Measurements from ENCODE around the gene SSB. TPM values are rescaled to one million over a fixed set of nuclear protein-coding genes. Genes with fewer than 3 reads are reported as not detected.

Gene SSB
- total and polyA plus RNA-seq, 4 donors, result 29.9 to 61.4 (median 42.2) TPM

GRCh38 chr2:169767243-169767888 lies 31.3 kb upstream of the SSB start:
- Histone ChIP-seq H3K9ac (ENCODE audit: low read depth in 1 of 2, low read length in 2 of 2) (no peak overlapping the region), H3K4me3 (ENCODE audit: low read depth in 1 of 3, low read length in 3 of 3) (no peak overlapping the region), H3K9me3 (ENCODE audit: control insufficient read depth in 4 of 4, low read length in 3 of 4) (no peaks in the 10 kb centered on the region), H3K27ac (ENCODE audit: low read depth in 1 of 2, low read length in 2 of 2) (no peak overlapping the region), H3K4me1 (ENCODE audit: control insufficient read depth in 4 of 4, insufficient read depth in 4 of 4, low read length in 3 of 4) (peaks cover 3 to 13% (median 8%) of the 10 kb centered on the region in 4 donors), H3K27me3 (ENCODE audit: control insufficient read depth in 4 of 4, insufficient read depth in 4 of 4, low read length in 3 of 4) (no peaks in the 10 kb centered on the region), H3K36me3 (ENCODE audit: control insufficient read depth in 4 of 4, insufficient read depth in 3 of 4, low read depth in 1 of 4, low read length in 3 of 4) (no peaks in the 10 kb centered on the region)
- DNase-seq (ENCODE audit: low spot score), result peak; percentile 65
- 17% methylated on average over 12 of the region's 12 CpGs for WGBS
- TF ChIP-seq CTCF (IDR thresholded peaks at IDR 0.05; ENCODE audit: low read depth, low read length, missing input control) (peak; percentile 69), FOXA2 (IDR thresholded peaks at IDR 0.05) (no peak), YY1 (IDR thresholded peaks at IDR 0.05) (no peak), HNF4G (IDR thresholded peaks at IDR 0.05) (no peak), RAD21 (IDR thresholded peaks at IDR 0.05) (peak; percentile 88 to 93), SP1 (IDR thresholded peaks at IDR 0.05) (no peak), NR2F2 (IDR thresholded peaks at IDR 0.05) (no peak)

GRCh38 chr2:169768262-169768995 lies 30.2 kb upstream of the SSB start:
- WGBS, result 15% methylated on average over 72 of the region's 72 CpGs
- Histone ChIP-seq H3K27me3 (ENCODE audit: control insufficient read depth in 4 of 4, insufficient read depth in 4 of 4, low read length in 3 of 4) (no peaks in the 10 kb centered on the region), H3K9me3 (ENCODE audit: control insufficient read depth in 4 of 4, low read length in 3 of 4) (no peaks in the 10 kb centered on the region), H3K27ac (ENCODE audit: low read depth in 1 of 2, low read length in 2 of 2) (no peak overlapping the region), H3K4me3 (ENCODE audit: low read depth in 1 of 3, low read length in 3 of 3) (peak overlapping the region; percentile 38 to 69 (median 58)), H3K4me1 (ENCODE audit: control insufficient read depth in 4 of 4, insufficient read depth in 4 of 4, low read length in 3 of 4) (peaks cover 4 to 13% (median 7%) of the 10 kb centered on the region in 4 donors), H3K9ac (ENCODE audit: low read depth in 1 of 2, low read length in 2 of 2) (no peak overlapping the region), H3K36me3 (ENCODE audit: control insufficient read depth in 4 of 4, insufficient read depth in 3 of 4, low read depth in 1 of 4, low read length in 3 of 4) (no peaks in the 10 kb centered on the region)
- TF ChIP-seq RAD21 (IDR thresholded peaks at IDR 0.05), result peak in 1 of 2 donors; percentile 15
- TF ChIP-seq REST (IDR thresholded peaks at IDR 0.05), result no peak
- DNase-seq (ENCODE audit: low spot score), result peak; percentile 35

GRCh38 chr2:169771021-169771420 lies 27.6 kb upstream of the SSB start:
- no peaks in the 10 kb centered on the region for H3K27me3 ChIP-seq (ENCODE audit: control insufficient read depth in 4 of 4, insufficient read depth in 4 of 4, low read length in 3 of 4)
- H3K4me1 ChIP-seq (ENCODE audit: control insufficient read depth in 4 of 4, insufficient read depth in 4 of 4, low read length in 3 of 4), result peaks cover 4 to 13% (median 7%) of the 10 kb centered on the region in 4 donors
- 86% methylated on average over 5 of the region's 5 CpGs for WGBS
- H3K4me3 ChIP-seq (ENCODE audit: low read depth in 1 of 3, low read length in 3 of 3), result no peak overlapping the region
- no peaks in the 10 kb centered on the region for H3K9me3 ChIP-seq (ENCODE audit: control insufficient read depth in 4 of 4, low read length in 3 of 4)
- no peaks in the 10 kb centered on the region for H3K36me3 ChIP-seq (ENCODE audit: control insufficient read depth in 4 of 4, insufficient read depth in 3 of 4, low read depth in 1 of 4, low read length in 3 of 4)
- no peak overlapping the region for H3K9ac ChIP-seq (ENCODE audit: low read depth in 1 of 2, low read length in 2 of 2)
- no peak for DNase-seq (ENCODE audit: low spot score)
- no peak overlapping the region for H3K27ac ChIP-seq (ENCODE audit: low read depth in 1 of 2, low read length in 2 of 2)
- TF ChIP-seq ATF3 (IDR thresholded peaks at IDR 0.05), result no peak
- no peak for TF ChIP-seq NR2F2 (IDR thresholded peaks at IDR 0.05)
- no peak for TF ChIP-seq YY1 (IDR thresholded peaks at IDR 0.05)
- no peak for TF ChIP-seq TAF1 (conservative IDR thresholded peaks at IDR 0.05)
- TF ChIP-seq MAX (IDR thresholded peaks at IDR 0.05), result no peak
- no peak for TF ChIP-seq CTCF (IDR thresholded peaks at IDR 0.05; ENCODE audit: low read depth, low read length, missing input control)
- TF ChIP-seq REST (IDR thresholded peaks at IDR 0.05), result no peak
- TF ChIP-seq RAD21 (IDR thresholded peaks at IDR 0.05), result no peak
- no peak for TF ChIP-seq FOXA2 (IDR thresholded peaks at IDR 0.05)
- no peak for TF ChIP-seq HNF4G (IDR thresholded peaks at IDR 0.05)
- TF ChIP-seq RXRA (IDR thresholded peaks at IDR 0.05), result no peak

All from liver (tissue), 9 donors.